Neural cell (in vitro differentiated cells): ENCODE results near the gene KLK3.

ENCODE experiments used
- EP300 ChIP-seq: fragments of 450-650 bp; conservative IDR thresholded peaks from 2 replicates; pipeline ENCODE4 v1.6.1; 2014; ENCODE audit warnings: antibody characterized with exemption, mild to moderate bottlenecking, moderate library complexity; ENCODE audit not compliant: poor library complexity, severe bottlenecking
- EZH2 ChIP-seq: fragments of 200-600, 300-800 bp; shearing (Covaris generic), sonication (generic); IDR thresholded peaks from 2 replicates; pipeline ENCODE4 v1.6.1; 2014; ENCODE audit warnings: antibody characterized with exemption, low read length, borderline replicate concordance, mild to moderate bottlenecking; ENCODE audit not compliant: insufficient read depth, poor library complexity, severe bottlenecking
- MXI1 ChIP-seq: fragments of 450-650 bp; conservative IDR thresholded peaks from 2 replicates; pipeline ENCODE4 v1.6.1; 2014; ENCODE audit warnings: antibody characterized with exemption, mild to moderate bottlenecking; ENCODE audit not compliant: poor library complexity, severe bottlenecking
- POLR2AphosphoS5 ChIP-seq: IDR thresholded peaks from 2 replicates; pipeline ENCODE4 v1.6.1; 2012
- RAD21 ChIP-seq: fragments of 450-650 bp; conservative IDR thresholded peaks from 2 replicates; pipeline ENCODE4 v1.6.1; 2014; ENCODE audit warnings: antibody characterized with exemption, mild to moderate bottlenecking, moderate library complexity
- SMC3 ChIP-seq: fragments of 450-650 bp; conservative IDR thresholded peaks from 2 replicates; pipeline ENCODE4 v1.6.1; 2014; ENCODE audit warnings: antibody characterized with exemption, mild to moderate bottlenecking, moderate library complexity; ENCODE audit not compliant: poor library complexity
- TAF1 ChIP-seq: IDR thresholded peaks from 2 replicates; pipeline ENCODE4 v1.6.1; 2012; ENCODE audit warnings: low read depth
- TF ChIP-seq, protein P1 (sequence below): fragments of 450-650 bp; IDR thresholded peaks from 2 replicates; pipeline ENCODE4 v1.5.1; 2014; ENCODE audit warnings: antibody characterized with exemption, mild to moderate bottlenecking, moderate library complexity; ENCODE audit not compliant: poor library complexity, severe bottlenecking
- TF ChIP-seq, protein P2 (sequence below): IDR thresholded peaks from 2 replicates; pipeline ENCODE4 v1.6.1; 2012; ENCODE audit warnings: borderline replicate concordance

DNA sequence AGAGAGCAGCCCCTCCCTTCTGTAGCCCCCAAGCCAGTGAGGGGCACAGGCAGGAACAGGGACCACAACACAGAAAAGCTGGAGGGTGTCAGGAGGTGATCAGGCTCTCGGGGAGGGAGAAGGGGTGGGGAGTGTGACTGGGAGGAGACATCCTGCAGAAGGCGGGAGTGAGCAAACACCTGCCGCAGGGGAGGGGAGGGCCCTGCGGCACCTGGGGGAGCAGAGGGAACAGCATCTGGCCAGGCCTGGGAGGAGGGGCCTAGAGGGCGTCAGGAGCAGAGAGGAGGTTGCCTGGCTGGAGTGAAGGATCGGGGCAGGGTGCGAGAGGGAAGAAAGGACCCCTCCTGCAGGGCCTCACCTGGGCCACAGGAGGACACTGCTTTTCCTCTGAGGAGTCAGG, 4.2 kb downstream of the KLK3 start:
- TF ChIP-seq, protein P1, sequence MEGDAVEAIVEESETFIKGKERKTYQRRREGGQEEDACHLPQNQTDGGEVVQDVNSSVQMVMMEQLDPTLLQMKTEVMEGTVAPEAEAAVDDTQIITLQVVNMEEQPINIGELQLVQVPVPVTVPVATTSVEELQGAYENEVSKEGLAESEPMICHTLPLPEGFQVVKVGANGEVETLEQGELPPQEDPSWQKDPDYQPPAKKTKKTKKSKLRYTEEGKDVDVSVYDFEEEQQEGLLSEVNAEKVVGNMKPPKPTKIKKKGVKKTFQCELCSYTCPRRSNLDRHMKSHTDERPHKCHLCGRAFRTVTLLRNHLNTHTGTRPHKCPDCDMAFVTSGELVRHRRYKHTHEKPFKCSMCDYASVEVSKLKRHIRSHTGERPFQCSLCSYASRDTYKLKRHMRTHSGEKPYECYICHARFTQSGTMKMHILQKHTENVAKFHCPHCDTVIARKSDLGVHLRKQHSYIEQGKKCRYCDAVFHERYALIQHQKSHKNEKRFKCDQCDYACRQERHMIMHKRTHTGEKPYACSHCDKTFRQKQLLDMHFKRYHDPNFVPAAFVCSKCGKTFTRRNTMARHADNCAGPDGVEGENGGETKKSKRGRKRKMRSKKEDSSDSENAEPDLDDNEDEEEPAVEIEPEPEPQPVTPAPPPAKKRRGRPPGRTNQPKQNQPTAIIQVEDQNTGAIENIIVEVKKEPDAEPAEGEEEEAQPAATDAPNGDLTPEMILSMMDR: no peak
- TF ChIP-seq POLR2AphosphoS5: no peak
- no peak for TF ChIP-seq TAF1
- no peak for TF ChIP-seq SMC3
- TF ChIP-seq, protein P2, sequence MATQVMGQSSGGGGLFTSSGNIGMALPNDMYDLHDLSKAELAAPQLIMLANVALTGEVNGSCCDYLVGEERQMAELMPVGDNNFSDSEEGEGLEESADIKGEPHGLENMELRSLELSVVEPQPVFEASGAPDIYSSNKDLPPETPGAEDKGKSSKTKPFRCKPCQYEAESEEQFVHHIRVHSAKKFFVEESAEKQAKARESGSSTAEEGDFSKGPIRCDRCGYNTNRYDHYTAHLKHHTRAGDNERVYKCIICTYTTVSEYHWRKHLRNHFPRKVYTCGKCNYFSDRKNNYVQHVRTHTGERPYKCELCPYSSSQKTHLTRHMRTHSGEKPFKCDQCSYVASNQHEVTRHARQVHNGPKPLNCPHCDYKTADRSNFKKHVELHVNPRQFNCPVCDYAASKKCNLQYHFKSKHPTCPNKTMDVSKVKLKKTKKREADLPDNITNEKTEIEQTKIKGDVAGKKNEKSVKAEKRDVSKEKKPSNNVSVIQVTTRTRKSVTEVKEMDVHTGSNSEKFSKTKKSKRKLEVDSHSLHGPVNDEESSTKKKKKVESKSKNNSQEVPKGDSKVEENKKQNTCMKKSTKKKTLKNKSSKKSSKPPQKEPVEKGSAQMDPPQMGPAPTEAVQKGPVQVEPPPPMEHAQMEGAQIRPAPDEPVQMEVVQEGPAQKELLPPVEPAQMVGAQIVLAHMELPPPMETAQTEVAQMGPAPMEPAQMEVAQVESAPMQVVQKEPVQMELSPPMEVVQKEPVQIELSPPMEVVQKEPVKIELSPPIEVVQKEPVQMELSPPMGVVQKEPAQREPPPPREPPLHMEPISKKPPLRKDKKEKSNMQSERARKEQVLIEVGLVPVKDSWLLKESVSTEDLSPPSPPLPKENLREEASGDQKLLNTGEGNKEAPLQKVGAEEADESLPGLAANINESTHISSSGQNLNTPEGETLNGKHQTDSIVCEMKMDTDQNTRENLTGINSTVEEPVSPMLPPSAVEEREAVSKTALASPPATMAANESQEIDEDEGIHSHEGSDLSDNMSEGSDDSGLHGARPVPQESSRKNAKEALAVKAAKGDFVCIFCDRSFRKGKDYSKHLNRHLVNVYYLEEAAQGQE: no peak
- TF ChIP-seq RAD21: no peak
- no peak for TF ChIP-seq EZH2
- TF ChIP-seq EP300: no peak
- TF ChIP-seq MXI1: no peak
